GM21526 (cell line): ENCODE data around the gene STPG3.
A peak's percentile ranks its signal among the peaks of the same experiment; 100 is the strongest.

ENCODE experiments used
- ATAC-seq: cut with Tn5 transposase; IDR thresholded peaks from one replicate; pipeline ENCODE4 v1.9.1; 2021; ENCODE audit warnings: moderate library complexity; ENCODE audit not compliant: unreplicated experiment, low FRiP score

Gene STPG3

DNA sequence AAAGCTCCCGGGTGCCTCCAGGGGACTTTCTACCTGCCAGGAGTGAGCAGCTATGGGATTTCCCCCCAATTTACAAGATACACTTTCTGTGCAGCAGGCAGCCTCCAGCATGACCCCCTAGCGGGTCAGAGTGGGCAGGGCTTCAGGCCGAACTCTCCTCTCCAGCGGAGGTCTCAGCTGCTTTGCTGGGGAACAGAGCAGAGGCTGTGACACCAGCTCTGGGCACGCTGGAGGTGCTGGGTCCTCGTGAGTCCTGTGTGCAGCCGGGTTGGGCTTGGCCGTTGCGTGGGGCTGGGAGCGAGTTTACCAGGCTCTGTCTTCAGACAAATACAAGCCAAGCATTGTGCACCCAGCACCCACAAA is 48.1 kb downstream of the STPG3 start:
- no peak for ATAC-seq

GRCh38 chr9:137299938-137300337 is 48.9 kb downstream of the STPG3 start:
- no peak for ATAC-seq

DNA sequence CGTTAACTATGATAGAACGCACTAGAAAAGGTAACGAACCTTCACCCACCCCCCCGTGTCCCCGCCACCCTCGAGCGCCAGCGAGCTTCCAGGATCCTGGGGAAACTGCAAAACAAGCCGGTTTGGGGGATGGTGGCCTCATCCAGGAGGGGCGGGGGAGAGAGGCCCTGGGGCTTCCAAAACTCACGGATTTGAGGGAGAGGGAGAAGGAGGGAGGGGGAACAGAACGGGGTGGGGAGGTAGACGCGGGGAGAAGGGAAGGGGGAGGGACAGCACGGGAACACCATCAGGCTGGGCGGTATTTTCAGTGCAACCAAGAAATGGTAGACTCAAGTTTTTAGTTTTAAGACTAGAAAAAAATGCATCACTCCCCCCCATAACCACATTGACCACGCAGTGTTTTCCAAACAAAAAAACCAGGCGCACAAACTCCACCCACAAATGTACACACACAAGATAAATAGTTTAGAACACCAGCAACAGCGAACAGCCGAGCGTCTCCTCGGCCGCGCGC is 49.5 kb downstream of the STPG3 start:
- ATAC-seq, result no peak

DNA sequence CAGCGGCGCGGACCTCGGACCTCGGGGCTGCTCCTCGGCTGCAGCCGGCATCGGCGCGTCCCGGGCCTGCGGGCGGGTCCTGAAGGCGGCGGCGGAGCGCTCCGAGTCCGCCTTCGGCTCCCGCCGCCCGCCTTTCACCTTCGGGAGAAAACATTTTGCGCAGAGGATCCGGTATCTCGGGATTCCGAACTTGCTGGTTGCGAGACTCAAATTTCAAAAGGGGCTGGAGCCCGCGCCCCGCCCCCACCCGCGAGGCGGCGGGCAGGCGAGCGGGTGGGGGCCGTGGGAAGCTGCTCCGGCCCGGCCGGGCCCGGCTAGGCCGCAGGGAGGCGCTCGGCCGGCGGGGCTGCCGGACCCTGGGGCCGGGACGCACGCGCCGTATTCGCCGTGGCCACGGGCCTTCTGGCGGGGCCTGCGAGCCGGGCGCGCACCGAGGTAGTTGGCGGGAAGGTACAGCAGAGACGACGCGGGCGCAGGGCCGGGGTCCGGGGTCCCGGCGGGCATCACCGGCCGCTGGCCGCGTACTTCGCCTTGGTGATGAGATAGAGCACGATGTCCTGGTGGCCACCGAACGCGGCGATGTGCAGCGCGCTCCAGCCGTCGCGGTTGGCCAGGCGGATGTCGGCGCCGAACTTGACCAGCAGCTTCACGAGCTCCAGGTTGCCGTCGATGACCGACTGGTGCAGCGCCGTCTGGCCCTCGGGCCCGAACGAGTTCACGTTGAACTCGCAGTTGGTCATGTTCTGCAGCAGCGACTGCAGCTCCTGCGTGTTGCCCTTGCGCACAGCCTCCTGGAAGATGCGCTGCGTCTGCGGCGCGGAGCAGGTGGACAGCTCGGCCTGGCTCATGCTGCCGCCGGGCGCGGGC is 50.2 kb downstream of the STPG3 start:
- no peak for ATAC-seq

- ATAC-seq, result peak; percentile 60
Measured at GRCh38 chr9:137302118-137302448, 51.0 kb downstream of the STPG3 start, which contains the start of gene NRARP. Gene NRARP, minus strand, starts transcription at chr9:137302271. Its CDS starts 343 bp downstream, at chr9:137301928.

- ATAC-seq, result peak; percentile 33
Measured at GRCh38 chr9:137302449-137303150, 51.5 kb downstream of the STPG3 start.
